Inferior parietal cortex (tissue), 1 donor: ENCODE measurements around the gene SULF2.
A peak's percentile ranks its signal among the peaks of the same experiment; 100 is the strongest.
"Not testable (repeated sequence)": the region's sequence is repeated elsewhere in the genome, so short reads cannot be mapped to it uniquely, and the experiment has no call there.

Experiments used
- DNase-seq: peaks from one replicate; pipeline ENCODE4 v3.0.0-alpha.2; 2016; ENCODE audit errors: extremely low spot score

The SULF2 gene

GRCh38 chr20:47804972-47805371, 19.7 kb upstream of the SULF2 start:
- DNase-seq, result not testable (repeated sequence)

- DNase-seq, result not testable (repeated sequence)
Measured at GRCh38 chr20:47804224-47804825, 19.0 kb upstream of the SULF2 start.

- no peak for DNase-seq
Measured at GRCh38 chr20:47802975-47803374, 17.7 kb upstream of the SULF2 start.

DNA sequence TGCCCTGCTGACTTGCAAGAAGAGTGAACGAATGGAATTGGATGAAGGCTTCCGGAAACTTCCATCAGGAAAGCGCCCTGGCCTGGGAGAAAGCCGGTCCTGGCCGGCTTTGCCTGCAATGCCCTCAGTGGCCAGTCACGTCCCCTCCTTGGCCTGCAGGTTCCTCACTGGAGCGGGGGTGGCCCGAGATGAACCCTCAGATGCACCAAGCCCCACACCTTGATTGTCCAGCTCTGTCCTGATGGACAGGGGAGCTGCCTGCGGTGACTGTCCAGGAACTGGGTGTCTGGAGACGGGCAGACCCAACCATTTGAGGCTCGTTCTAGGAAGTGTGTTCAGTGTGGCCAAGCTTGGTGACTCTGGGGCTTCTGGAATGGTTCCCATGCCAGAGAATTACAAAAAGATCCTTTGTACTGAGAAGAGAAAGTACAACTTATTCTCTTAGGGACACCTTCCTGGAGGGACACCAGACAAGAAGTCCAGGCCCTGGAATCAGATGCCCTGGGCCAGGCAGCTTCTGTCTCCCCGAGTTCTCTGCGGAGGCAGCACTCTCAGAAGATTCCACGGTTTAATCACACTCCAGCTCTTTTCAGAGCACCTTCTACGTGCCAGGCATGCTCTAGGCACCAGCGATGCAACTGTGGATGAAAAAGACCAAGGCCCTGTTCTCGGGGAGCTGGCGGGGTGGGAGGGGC, 17.1 kb upstream of the SULF2 start:
- no peak for DNase-seq

DNA sequence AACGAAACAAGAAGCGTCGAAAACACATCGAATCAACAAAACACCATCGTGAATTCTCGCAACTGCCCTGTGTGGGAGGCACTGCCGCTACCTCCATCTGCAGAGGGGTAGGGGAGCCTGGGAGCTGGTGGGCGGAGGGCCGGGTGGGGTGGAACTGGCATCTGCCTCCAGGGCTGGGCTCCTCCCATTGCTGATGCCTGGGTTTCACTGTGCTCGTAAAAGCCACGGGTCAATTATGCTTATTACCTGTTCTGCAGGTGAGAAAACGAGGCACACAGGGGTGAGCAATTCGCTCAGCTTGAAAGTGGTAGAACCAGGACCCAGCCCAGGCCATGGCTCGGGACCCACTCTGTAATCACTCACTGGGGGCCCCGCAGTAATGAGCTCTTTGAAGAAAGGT, 16.5 kb upstream of the SULF2 start:
- no peak for DNase-seq

GRCh38 chr20:47801079-47801478, 15.8 kb upstream of the SULF2 start:
- DNase-seq, result no peak

GRCh38 chr20:47800623-47801022, 15.3 kb upstream of the SULF2 start:
- no peak for DNase-seq

GRCh38 chr20:47799116-47799715, 13.9 kb upstream of the SULF2 start:
- no peak for DNase-seq

DNA sequence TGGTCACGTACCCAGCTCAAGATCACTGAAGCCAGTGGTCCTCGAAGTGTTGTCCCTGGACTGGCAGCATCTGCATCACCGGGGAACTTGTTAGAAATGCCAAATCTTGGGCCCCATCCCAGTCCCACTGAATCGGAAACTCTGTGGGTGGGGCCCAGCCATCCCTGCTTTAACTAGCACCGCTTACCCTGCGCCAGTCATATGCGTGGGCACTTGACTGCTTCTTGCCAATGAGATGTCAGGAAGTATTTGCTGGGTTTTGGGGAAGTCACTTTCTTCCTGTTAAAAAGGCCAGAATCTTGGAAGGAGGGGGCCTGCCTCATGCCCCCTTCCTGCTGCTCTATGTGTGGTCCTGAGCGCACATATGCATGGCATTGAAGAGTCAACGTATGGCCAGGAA, 11.7 kb upstream of the SULF2 start:
- DNase-seq, result no peak

- no peak for DNase-seq
Measured at GRCh38 chr20:47795214-47795907, 10.1 kb upstream of the SULF2 start.

DNA sequence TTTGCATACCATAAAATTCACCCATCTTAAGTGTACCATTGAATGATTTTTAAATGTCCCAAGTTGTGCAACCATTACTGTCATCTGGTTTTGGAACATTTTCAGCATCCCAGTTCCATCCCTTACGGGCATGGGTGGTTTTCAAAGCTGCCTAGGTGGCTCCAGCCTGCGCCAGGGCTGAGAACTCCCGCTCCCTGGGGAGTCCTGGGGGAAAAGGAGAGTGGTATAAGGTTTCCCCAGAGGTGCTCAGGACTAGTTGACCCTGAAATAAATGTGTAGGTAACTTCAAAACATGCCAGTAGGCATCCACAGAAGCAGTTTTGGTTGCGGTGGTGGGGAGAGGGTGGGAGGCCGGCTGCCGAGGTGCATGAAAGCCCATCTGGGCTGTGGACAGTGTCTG, 9.0 kb upstream of the SULF2 start:
- not testable (repeated sequence) for DNase-seq

GRCh38 chr20:47792021-47792618, 6.8 kb upstream of the SULF2 start:
- DNase-seq, result no peak

- no peak for DNase-seq
Measured at GRCh38 chr20:47791084-47791599, 5.9 kb upstream of the SULF2 start.

GRCh38 chr20:47790580-47790965, 5.3 kb upstream of the SULF2 start:
- DNase-seq, result no peak

DNA sequence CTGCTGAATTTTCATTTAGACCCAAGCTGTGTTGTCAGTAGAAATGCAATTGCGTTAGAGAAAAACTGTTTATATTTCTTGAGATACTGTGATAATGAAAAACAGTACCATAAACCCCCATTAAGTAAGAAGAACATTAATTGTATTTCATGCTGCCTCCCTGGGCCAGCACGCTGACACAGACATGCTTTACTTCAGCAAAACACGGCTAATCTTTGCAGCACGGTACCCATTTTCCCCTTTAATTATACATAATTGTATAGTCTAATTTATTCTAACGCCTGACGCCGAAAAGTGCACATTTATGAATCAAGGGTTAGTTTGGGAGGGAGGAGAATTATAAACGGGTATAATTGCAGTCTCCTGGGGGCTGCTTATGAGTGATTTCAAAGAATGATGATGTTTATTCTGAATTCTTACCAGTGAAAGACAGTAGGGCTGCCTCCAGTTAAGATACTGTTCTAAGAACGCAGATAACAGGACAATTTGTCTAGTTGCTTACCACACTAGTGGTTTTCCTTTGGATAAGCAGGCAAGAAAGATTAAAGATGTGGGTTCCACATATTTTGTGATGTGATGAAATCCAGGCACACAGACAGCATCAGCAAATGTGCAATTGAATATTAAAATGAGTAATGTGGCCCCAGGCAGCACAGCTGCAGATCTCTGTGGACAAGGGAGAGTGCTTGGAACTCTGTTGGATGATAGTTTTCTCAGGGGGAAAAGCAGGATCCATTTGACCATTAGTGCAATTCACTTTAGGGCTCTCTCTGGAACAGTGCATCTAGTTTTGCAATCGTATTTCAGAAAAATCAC, 4.7 kb upstream of the SULF2 start:
- DNase-seq, result no peak

DNA sequence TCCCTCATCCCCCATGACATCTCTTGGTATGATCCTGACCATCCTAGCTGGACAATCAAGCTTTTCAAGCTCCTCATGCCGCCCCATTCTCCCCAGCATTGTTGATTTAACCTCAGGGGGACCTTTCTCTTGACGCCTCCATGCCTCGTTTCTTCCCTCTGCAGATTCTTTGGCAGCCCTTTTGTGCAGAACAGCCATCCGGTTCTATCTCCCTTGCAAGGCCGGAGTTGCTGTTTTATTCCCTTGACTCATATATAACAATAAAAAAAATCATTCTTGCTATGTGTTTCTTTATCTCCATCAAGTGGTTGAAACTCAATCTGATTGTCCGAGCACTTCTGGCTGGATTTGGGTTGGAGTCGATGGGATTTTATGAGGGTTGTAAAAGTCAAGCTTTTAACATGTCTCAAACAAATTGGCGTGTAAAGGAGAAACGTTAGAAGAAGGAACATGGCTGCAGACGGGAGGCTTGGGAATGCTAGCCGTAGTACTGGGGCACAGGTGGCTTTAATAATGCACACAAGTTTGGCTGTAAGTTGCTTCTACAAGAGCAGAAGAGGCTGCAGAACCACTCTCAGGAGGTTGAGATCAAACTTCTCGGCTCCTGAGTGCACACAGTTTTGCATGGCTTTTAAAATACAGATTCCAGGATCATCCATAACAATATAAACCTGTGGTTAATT, 3.9 kb upstream of the SULF2 start:
- no peak for DNase-seq

DNA sequence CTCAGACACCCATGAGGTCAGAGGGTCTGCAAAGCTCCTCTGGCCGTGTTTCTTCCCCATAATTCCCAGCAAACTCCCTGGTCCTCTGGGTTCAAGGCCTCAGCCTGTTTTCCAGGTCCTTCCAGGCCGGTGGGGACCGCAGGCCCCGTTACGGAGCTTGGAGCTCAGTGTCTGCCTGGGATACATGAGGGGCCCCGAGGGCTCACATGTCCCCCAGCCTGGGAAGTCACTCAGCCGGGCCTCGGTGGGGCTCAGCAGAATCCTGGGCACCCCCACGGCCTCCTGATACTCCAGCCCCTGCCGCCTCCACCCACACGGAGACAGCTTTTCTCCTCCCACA, 3.4 kb upstream of the SULF2 start:
- DNase-seq, result no peak

- DNase-seq, result no peak
Measured at GRCh38 chr20:47786765-47787107, 1.5 kb upstream of the SULF2 start.

GRCh38 chr20:47785854-47786764, 828 bp upstream of the SULF2 start:
- peak; percentile 74 for DNase-seq
